Measurements from ENCODE around the gene FAM229B. TPM values are rescaled to one million over a fixed set of nuclear protein-coding genes. Genes with fewer than 3 reads are reported as not detected.

Gene FAM229B
- total and polyA plus RNA-seq, 2 of the 8 experiments (the other 6 are each of a cell fraction or from before 2014, with no cell fraction given) = 10.0 to 10.4 TPM

GRCh38 chr6:112049026-112049799 lies 38.2 kb upstream of the FAM229B start:
- no peak overlapping the region for H3K4me3 ChIP-seq (ENCODE audit: extremely low read depth in 1 of 4, insufficient read depth in 2 of 4, low read depth in 3 of 4, low read length in 4 of 4)
- no peaks in the 10 kb centered on the region for H3K79me1 ChIP-seq (ENCODE audit: low read depth, low read length)
- H3K27ac ChIP-seq (ENCODE audit: low read depth, low read length) = no peak overlapping the region
- no peaks in the 10 kb centered on the region for H3K23me2 ChIP-seq (ENCODE audit: low read depth, low read length)
- H3K14ac ChIP-seq (ENCODE audit: insufficient read length) = no peak overlapping the region
- H3K27me3 ChIP-seq (replicated peaks in 1 of 4; ENCODE audit: control insufficient read depth in 3 of 4, extremely low read depth in 1 of 4, insufficient read depth in 3 of 4, low read length in 3 of 4) = no peaks in the 10 kb centered on the region
- whole genome bisulfite sequencing, 2 experiments (ENCODE audit: extremely low coverage in 1 of 2, insufficient coverage in 1 of 2, insufficient read length in 1 of 2, insufficient replicate concordance in 2 of 2, low coverage in 1 of 2, low lambda C conversion rate in 2 of 2, missing lambda C conversion rate in 1 of 2) = 88% methylated on average over 6 of the region's 6 CpGs; no CpG with 5 or more reads in 1 of the 2 experiments
- H3K9me3 ChIP-seq (ENCODE audit: insufficient read depth in 2 of 2, low read depth in 1 of 2, low read length in 1 of 2) = peaks cover 0 to 6% of the 10 kb centered on the region in 2 experiments; a peak in 1 of 4 replicates
- no peak overlapping the region for H3K4ac ChIP-seq (replicated peaks; ENCODE audit: insufficient read length, low read depth, low read length)
- DNase-seq (ENCODE audit: low read depth in 1 of 2, low spot score in 2 of 2) = no peak
- H3K9ac ChIP-seq (replicated peaks in 1 of 4; ENCODE audit: extremely low read depth in 1 of 4, low read depth in 3 of 4, low read length in 3 of 4) = no peak overlapping the region
- H2BK5ac ChIP-seq (ENCODE audit: low read depth, low read length) = no peak overlapping the region
- no peak overlapping the region for H4K5ac ChIP-seq (ENCODE audit: insufficient read length, low read depth, low read length)
- no peaks in the 10 kb centered on the region for H4K20me1 ChIP-seq (replicated peaks in 1 of 2; ENCODE audit: control insufficient read depth in 1 of 2, insufficient read depth in 2 of 2, low read length in 2 of 2)
- no peak overlapping the region for H3K23ac ChIP-seq (ENCODE audit: insufficient read length)
- FAIRE-seq = no peak
- no peak overlapping the region for H4K91ac ChIP-seq (replicated peaks; ENCODE audit: insufficient read length, low read length)
- H3K18ac ChIP-seq (ENCODE audit: extremely low read depth, low read length) = no peak overlapping the region
- H2BK120ac ChIP-seq (replicated peaks; ENCODE audit: low read depth, low read length) = no peak overlapping the region
- ChIA-PET POLR2A (ENCODE audit: partially characterized antibody) (interaction anchor here (0.6 kb wide), 1 partner anchor 10 kb away, joined by 3 read pairs; no protein-coding TSS in a partner anchor), CTCF (ENCODE audit: partially characterized antibody) (interaction anchor here (0.8 to 1.7 kb wide), 3 partner anchors 8 to 248 kb away, joined by 4 to 5 read pairs (median 5); no protein-coding TSS in a partner anchor)
- no peak for TF ChIP-seq SP1 (IDR thresholded peaks at IDR 0.05; ENCODE audit: low read depth, low read length)
- TF ChIP-seq TAF1 (IDR thresholded peaks at IDR 0.05; ENCODE audit: low read depth, low read length) = no peak
- no peak overlapping the region for H2AK5ac ChIP-seq (ENCODE audit: low read depth, low read length)
- no peak overlapping the region for H4K8ac ChIP-seq (ENCODE audit: extremely low read depth, insufficient read depth, low read length)
- no peak overlapping the region for H2BK20ac ChIP-seq (ENCODE audit: low read length)
- no peaks in the 10 kb centered on the region for H3K36me3 ChIP-seq (ENCODE audit: control insufficient read depth in 2 of 4, insufficient read depth in 4 of 4, low read length in 3 of 4)
- no peak overlapping the region for H3K56ac ChIP-seq (replicated peaks; ENCODE audit: insufficient read length, low read depth, low read length)
- H2BK12ac ChIP-seq (ENCODE audit: low read depth, low read length) = no peak overlapping the region
- H2BK15ac ChIP-seq (ENCODE audit: low read length) = no peak overlapping the region
- H3K4me1 ChIP-seq (replicated peaks in 1 of 4; ENCODE audit: control insufficient read depth in 3 of 4, insufficient read depth in 4 of 4, low read length in 3 of 4) = no peaks in the 10 kb centered on the region
- no peak overlapping the region for H3K4me2 ChIP-seq (ENCODE audit: insufficient read depth in 1 of 2, low read depth in 2 of 2, low read length in 2 of 2)
- no peaks in the 10 kb centered on the region for H3K79me2 ChIP-seq (ENCODE audit: control insufficient read depth in 1 of 2, insufficient read depth in 2 of 2, low read length in 2 of 2)
- no peak overlapping the region; the same call in 1 of the 2 replicates for H2AFZ ChIP-seq (ENCODE audit: low read length)

All from H1 (cell line).